Measurements from ENCODE around the gene PTPRN2.
A peak's percentile ranks its signal among the peaks of the same experiment; 100 is the strongest.
"Not testable (repeated sequence)": the region's sequence is repeated elsewhere in the genome, so short reads cannot be mapped to it uniquely, and the experiment has no call there.

The PTPRN2 gene

GRCh38 chr7:158550394-158550700 is 37.3 kb downstream of the PTPRN2 start:
- no peak for DNase-seq

GRCh38 chr7:158549616-158550393 is 37.8 kb downstream of the PTPRN2 start:
- peak; percentile 81 for DNase-seq

- DNase-seq = no peak
Observed at GRCh38 chr7:158549176-158549615, 38.4 kb downstream of the PTPRN2 start.

- DNase-seq = no peak
Observed at GRCh38 chr7:158548726-158549125, 38.9 kb downstream of the PTPRN2 start.

- DNase-seq = no peak
Observed at GRCh38 chr7:158547817-158548216, 39.8 kb downstream of the PTPRN2 start.

- DNase-seq = no peak
Observed at GRCh38 chr7:158546626-158547025, 41.0 kb downstream of the PTPRN2 start.

GRCh38 chr7:158546214-158546613 is 41.4 kb downstream of the PTPRN2 start:
- DNase-seq = no peak

- DNase-seq = no peak
Observed at GRCh38 chr7:158544708-158545107, 42.9 kb downstream of the PTPRN2 start.

GRCh38 chr7:158543840-158544239 is 43.8 kb downstream of the PTPRN2 start:
- DNase-seq = no peak

GRCh38 chr7:158542651-158543566 is 44.7 kb downstream of the PTPRN2 start:
- DNase-seq = no peak

GRCh38 chr7:158541346-158542010 is 46.1 kb downstream of the PTPRN2 start:
- peak; percentile 92 to 95 for DNase-seq

GRCh38 chr7:158539711-158540146 is 47.9 kb downstream of the PTPRN2 start:
- DNase-seq = no peak

- no peak for DNase-seq
Observed at GRCh38 chr7:158538156-158538946, 49.3 kb downstream of the PTPRN2 start.

- no peak for DNase-seq
Observed at GRCh38 chr7:158537516-158537882, 50.1 kb downstream of the PTPRN2 start.

GRCh38 chr7:158536871-158537515 is 50.6 kb downstream of the PTPRN2 start:
- peak; percentile 63 to 64 for DNase-seq

- no peak for DNase-seq
Observed at GRCh38 chr7:158535079-158535478, 52.5 kb downstream of the PTPRN2 start.

GRCh38 chr7:158534598-158534997 is 53.0 kb downstream of the PTPRN2 start:
- DNase-seq = no peak

- not testable (repeated sequence) for DNase-seq
Observed at GRCh38 chr7:158534134-158534515, 53.5 kb downstream of the PTPRN2 start.

GRCh38 chr7:158533386-158534133 is 54.1 kb downstream of the PTPRN2 start:
- no peak for DNase-seq

GRCh38 chr7:158532093-158532627 is 55.5 kb downstream of the PTPRN2 start:
- no peak for DNase-seq

GRCh38 chr7:158531661-158532060 is 56.0 kb downstream of the PTPRN2 start:
- no peak for DNase-seq

Measured in Kasumi-1 (cell line).